Right ventricle myocardium inferior (tissue), 1 donor: ENCODE results near the gene MRGPRD. TPM values are rescaled to one million over a fixed set of nuclear protein-coding genes. Genes with fewer than 3 reads are reported as not detected.
A peak's percentile ranks its signal among the peaks of the same experiment; 100 is the strongest.

Experiments
- ATAC-seq: fragments of 200-7000 bp; cut with Tn5 transposase; one replicate; pipeline ENCODE4 v1.9.1; 2020; ENCODE audit warnings: mild to moderate bottlenecking, moderate library complexity
- DNase-seq: peaks from one replicate; pipeline ENCODE4 v3.0.0; 2021; ENCODE audit errors: missing footprints
- intact Hi-C: fragments of 100-400 bp; cut with DNase I; formaldehyde crosslinking; loops from one replicate; pipeline ENCODE4 v1.11.0; 2022
- total RNA-seq: library from RNA; stranded (reverse); fragmentation: NEBNext Ultra II Directional; extraction: Animal tissue kit (Norgen Biotek cat#: 25700); gene quantifications from one replicate; pipeline ENCODE4 v1.2.1, GENCODE V29; 2021
- donor health status: DM: no; HTN: yes; CAD: no; lungs with severe emphysema.

Gene MRGPRD
- total RNA-seq, 1 donor from 2014 or later, result not detected

GRCh38 chr11:68997124-68997994 is 16.6 kb upstream of the MRGPRD start:
- no peak for ATAC-seq
- intact Hi-C loops, result no loop called here
- no peak for DNase-seq

DNA sequence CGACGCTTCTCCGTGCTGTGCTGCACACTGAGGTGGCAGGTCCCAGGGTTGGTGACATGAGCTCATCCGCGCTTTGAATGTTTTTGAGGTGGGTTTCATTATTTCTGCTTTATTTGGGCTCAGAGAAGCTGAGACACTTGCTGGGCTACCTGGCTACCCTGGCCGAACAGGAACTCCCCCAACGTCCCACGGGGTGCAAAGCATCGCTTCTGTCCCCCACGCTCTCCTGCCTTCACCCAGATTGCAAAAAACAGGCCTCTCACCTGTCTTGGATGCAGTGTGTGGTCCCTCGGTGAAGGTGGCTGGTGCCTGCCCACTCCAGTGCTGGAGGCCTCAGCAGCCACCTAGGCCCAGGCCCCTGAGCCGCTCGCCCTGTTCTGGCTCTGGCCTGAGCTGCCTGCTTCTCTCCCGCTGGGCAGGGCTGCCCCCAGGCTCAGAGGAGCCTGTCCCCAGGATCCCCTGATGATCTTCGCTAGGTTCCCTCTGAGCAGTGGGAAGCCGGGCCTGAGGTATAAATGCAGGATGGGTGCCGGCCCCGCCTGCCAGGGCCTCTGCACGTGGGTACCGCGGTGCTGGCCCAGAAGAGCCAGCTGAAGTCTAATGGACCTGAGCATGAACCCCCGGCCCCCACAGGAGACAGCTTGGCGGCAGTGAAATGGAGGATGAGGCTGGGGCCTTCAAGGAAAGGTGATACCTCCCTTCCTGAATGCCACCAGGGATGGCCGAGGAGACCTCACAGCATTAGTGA is 15.8 kb upstream of the MRGPRD start:
- no peak for DNase-seq
- intact Hi-C loops, result no loop called here
- no peak for ATAC-seq

DNA sequence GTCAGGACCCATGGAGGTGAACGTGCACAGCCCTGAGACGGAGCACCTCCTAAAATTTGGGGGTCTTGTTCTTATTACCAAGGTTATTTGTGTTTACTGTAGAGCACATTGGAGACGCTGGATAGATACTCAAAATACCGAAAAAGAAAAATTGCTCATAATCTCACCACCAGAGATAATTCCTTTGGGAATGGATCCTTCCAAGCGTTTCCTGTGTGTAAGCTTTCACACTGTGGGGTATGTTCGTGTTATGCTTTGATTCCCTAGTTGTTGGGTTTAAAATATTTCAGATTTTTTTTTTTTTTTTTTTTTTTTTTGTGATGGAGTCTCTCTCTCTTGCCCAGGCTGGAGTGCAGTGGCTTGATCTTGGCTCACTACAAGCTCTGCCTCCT is 14.1 kb upstream of the MRGPRD start:
- DNase-seq, result no peak
- intact Hi-C loops, result no loop called here
- no peak for ATAC-seq

DNA sequence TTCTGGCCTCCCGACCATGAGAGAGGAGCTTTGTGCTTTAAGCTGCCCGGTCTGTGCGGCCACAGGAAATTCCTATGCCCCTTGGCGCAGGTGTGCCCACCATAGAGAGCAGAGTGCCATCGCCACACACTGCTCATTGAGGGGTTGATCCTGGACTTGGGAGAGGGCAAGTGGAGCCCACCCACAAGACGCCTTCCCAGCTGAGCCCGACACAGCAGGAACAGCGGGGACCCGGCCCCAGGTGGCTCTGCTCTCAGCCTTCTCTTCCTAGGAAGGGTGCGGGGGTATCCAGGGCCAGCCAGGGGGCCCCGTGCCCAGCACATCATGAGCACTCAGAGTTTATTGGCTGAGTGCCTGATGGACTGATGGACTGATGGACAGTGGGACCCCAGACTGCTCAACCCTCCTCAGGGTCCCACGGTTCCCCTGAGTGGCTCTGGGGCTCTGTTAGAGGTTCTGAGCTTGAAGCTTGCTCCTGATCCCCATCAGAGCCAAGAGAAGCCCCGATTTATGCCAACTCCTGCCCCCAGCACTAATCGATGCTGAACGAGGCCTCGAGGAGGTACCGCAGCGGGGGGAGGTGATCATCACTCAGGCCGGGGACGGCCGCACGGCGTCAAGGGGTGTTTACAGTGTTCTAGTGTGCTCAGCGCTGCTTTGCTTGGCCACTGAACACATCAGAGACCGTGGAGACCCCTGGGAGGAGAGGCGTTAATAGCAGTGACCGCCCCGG is 13.5 kb upstream of the MRGPRD start:
- ATAC-seq (no peak), DNase-seq (no peak)
- intact Hi-C loops, result no loop called here

DNA sequence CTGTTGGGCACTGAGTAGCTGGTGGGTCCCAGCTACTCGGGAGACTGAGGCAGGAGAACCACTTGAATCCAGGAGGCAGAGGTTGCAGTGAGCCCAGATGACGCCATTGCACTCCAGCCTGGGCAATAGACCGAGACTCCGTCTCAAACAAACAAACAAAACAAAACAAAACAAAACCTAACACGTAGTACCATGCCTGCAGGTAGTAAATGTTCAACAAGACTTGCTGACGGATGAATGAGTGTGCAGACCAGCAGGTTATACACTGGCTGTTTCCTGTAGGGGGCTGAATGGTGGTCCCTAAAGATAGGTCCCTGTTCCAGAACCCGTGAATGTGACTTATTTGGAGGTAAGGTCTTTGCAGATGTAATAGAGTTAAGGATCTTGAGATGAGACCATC is 12.8 kb upstream of the MRGPRD start:
- ATAC-seq (no peak), DNase-seq (no peak)
- intact Hi-C loops, result no loop called here

DNA sequence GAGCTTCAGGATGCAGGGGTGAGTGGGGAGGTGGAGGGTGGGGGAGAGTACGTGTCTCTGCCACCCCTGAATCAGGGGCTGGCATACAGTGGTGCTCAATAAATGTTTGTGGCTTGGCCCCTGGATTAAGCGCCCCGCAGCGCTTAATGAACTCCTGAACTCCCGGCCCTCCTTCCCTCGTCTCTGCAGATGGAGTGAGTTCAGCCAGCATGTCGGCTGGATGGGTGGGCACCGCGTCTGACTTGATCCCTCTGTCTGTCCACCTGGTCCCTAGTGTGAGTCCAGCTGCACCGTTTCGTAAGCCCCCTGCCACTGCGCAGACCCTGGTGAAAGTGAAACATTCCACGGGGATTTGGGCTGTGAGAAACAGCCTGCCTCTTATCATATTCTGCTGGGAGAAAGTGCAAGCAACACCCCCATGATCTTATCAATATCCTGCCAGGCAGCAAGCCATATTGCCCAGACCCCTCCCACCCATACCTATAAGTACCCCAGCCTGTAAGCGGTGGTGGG is 12.0 kb upstream of the MRGPRD start:
- ATAC-seq (no peak), DNase-seq (no peak)
- intact Hi-C loops, result no loop called here

GRCh38 chr11:68990995-68991780 is 10.4 kb upstream of the MRGPRD start:
- no peak for ATAC-seq
- intact Hi-C loops, result no loop called here
- DNase-seq, result no peak

GRCh38 chr11:68989936-68990606 is 9.3 kb upstream of the MRGPRD start:
- intact Hi-C loops, result no loop called here
- ATAC-seq (no peak), DNase-seq (no peak)

- DNase-seq (no peak), ATAC-seq (no peak)
- intact Hi-C loops, result no loop called here
These were observed 7.7 kb upstream of the MRGPRD start for GRCh38 chr11:68988491-68988890.

DNA sequence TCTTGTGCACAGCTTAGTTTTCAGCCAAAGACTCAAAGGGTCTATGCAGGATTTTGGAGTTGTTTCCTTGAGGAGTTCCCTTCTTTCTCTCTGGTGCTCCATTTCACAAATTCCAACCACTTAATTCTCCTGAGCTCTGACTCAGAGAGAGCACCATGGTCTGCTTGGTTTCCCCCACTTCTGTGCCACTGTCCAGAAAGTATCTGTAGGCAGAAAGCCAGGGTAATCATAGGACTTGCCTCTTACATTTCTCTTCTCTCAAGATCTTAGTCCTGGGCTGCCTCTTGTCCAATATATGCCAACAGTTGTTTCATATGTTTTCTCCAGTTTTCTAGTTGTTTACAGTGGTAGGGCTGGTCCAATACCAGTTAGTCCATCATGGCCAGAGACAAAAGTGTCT is 6.4 kb upstream of the MRGPRD start:
- DNase-seq, result no peak
- no peak for ATAC-seq
- intact Hi-C loops, result no loop called here

- ATAC-seq (no peak), DNase-seq (no peak)
- intact Hi-C loops, result no loop called here
These were observed 3.0 kb upstream of the MRGPRD start for GRCh38 chr11:68983801-68984200.

GRCh38 chr11:68982134-68982533 is 1.3 kb upstream of the MRGPRD start:
- no peak for DNase-seq
- ATAC-seq, result no peak
- intact Hi-C loops, result no loop called here

DNA sequence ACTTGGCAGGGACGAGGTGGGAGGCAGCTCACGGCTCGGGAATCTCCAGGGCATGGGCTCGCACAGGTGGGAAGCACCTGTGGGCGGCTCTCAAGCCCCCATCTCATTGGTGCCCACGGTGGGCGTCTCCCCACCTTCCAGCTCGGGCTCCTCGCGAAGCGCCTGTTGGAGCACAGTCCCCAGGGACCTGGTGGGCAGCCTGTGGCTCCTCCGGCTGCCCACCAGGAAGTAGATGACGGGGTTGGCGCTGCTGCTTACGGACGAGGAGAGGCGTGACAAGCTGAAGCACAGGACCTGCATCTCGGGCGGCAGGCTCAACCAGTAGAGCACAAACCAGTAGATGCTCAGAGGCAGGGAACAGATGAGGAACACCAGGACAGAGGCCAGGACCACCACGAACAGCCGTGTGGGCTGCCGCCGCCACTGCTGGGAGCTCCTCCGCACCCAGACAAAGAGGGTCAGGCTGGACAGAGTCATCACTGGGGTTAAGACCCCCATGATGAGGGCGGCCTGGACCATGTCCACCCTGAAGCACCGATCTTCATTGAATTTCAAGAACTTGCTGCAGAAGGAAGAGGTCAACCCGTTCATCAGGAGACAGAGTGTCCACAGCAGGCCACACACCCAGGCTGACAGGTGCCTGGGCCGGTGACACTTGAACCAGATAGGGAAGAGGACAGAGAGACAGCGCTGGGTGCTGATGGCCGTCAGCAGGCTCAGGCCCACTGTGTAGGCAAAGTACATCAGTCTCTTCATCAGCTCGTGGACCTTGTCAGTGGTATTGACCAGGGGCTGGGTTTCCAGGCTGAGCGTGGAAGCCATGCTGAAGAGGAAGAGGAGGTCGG is 633 bp downstream of the MRGPRD start:
- ATAC-seq (no peak), DNase-seq (no peak)
- intact Hi-C loops, result no loop called here

GRCh38 chr11:68978931-68979594 is 1.7 kb downstream of the MRGPRD start:
- DNase-seq (no peak), ATAC-seq (peak; percentile 57)
- intact Hi-C loops, result no loop called here

- ATAC-seq, result no peak
- intact Hi-C loops, result no loop called here
- DNase-seq, result no peak
These were observed 2.2 kb downstream of the MRGPRD start for GRCh38 chr11:68978626-68978930.

DNA sequence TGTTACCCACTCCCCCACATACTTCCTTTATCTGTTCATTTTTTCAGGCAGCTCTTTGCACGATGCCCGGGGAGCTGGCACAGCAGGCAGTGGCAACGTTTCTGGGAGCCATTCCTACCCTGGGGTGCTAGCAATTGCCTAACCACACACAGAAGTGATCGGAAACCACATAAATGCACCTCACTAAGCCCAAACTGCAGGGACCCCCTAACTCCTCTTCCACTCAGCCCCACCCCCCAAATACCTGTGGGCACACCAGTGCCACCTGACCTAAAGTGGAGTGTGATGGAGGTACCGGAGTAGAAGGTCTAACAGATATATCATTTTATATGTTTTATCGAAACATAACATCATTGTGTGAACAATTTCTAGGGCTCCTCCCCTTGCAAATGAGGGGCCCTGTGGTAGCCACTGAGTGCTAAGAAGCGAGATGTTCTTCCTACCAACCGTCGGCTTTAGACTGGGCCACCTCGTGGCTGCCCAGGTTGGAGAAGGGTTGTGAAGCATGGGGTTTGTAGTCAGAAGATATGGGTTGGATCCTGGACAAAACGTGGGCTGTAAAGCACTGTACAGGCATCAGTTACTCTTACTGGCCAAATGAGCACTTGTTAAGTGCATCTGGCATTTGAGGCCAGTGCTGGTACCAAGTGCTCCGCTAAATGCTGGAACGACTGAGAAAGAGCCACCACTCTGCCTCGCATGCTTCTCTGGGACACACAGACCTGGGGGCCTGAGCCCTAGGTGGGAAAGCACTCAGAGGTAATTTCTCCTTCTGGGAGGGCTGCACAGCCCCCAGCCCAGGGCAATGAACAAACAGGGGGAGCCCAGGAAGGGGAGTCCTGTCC is 2.8 kb downstream of the MRGPRD start:
- DNase-seq (no peak), ATAC-seq (no peak)
- intact Hi-C loops, result no loop called here
